GM21381 (cell line): ENCODE measurements around the gene FKBP3.
A peak's percentile ranks its signal among the peaks of the same experiment; 100 is the strongest.
"Not testable (repeated sequence)": the region's sequence is repeated elsewhere in the genome, so short reads cannot be mapped to it uniquely, and the experiment has no call there.

Experiments used
- ATAC-seq: cut with Tn5 transposase; IDR thresholded peaks from one replicate; pipeline ENCODE4 v1.9.1; 2021; ENCODE audit warnings: mild to moderate bottlenecking, moderate library complexity; ENCODE audit not compliant: unreplicated experiment

Gene FKBP3

DNA sequence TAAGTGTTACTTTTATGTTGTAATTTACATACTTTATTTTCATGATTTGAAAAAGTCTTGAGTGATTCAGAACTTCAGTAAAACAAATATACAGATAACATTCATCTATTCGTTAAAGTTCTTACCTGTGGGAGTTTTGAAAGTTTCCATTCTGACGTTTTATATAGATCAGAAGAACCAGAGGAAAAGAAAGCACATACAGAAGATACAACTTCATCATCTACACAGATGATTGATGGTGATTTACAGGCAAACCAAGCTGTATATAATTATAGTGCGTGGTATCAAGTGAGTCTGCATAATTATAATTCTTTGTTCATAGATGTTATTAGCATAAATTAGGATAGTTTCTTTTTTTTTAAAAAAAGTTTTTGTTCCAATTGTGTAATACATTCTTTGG, 20.0 kb downstream of the FKBP3 start:
- no peak for ATAC-seq

GRCh38 chr14:45112896-45113781, 21.1 kb downstream of the FKBP3 start:
- ATAC-seq: no peak

DNA sequence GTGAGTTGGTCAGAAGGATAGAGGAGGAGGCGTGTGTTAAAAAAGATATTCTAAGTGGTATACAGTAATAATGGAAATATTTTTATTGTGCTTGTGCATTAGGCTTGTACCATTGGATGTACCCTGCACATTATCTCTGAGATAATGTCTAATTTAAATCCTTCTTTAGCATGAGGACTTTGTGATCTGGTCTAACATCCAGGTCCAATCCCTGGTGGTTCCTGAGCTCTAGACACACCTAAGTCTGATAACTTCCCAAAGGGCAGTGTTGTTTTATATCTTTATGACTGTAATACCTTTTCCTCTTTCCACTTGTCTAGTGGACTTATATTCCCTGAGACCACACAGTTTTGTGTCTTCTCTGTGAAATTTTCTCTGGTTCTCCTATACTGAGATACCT, 29.7 kb downstream of the FKBP3 start:
- ATAC-seq: no peak

DNA sequence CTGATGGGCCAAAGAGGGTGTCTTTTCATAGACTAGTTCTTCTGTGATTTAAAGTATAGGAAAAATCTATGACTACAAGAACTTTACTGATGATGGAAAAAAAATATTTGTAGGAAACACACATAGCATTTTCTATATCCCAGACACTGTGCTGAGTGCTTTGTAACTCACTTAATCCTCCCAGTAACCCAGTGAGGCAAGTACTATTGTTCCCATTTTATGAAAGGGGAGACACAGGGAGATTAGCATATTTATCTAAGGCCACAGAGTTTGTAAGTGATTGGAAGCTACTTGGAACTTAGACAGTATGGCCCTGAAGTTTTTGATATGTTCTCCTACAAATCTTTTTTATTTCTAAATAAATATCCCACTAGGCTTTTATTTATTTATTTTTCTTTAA, 30.5 kb downstream of the FKBP3 start:
- no peak for ATAC-seq

- no peak for ATAC-seq
Observed at GRCh38 chr14:45096218-45096617, 38.1 kb downstream of the FKBP3 start.

DNA sequence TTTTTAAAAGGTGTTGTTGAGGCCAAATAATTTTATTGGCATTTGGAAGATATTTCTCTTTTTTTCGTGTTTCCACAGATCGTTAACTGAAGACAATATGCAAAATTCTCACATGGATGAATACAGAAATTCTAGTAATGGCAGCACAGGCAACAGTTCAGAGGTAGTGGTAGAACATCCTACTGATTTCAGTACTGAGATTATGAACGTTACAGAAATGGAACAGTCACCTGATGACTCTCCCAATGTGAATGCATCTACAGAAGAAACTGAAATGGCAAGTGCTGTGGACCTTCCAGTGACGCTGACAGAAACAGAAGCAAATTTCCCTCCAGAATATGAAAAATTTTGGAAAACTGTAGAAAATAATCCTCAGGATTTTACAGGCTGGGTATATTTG, 39.1 kb downstream of the FKBP3 start:
- no peak for ATAC-seq

DNA sequence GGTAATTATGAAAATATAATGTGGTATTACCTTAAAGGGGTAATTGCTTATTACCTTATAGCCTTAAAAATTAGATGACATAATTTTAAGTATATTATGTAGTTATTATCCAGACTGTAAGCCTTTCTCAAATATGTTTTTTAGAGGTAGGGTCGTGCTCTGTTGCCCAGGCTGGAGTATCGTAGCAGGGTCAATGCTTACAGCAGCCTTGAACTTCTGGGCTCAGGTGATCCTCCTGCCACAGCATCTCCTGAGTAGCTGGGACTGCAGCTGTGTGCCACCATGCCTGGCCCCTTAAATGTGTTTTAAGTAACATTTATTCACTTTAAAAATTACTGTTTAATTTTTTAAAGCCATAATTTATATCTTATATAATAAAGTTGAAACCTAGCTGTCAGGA, 40.0 kb downstream of the FKBP3 start:
- no peak for ATAC-seq

DNA sequence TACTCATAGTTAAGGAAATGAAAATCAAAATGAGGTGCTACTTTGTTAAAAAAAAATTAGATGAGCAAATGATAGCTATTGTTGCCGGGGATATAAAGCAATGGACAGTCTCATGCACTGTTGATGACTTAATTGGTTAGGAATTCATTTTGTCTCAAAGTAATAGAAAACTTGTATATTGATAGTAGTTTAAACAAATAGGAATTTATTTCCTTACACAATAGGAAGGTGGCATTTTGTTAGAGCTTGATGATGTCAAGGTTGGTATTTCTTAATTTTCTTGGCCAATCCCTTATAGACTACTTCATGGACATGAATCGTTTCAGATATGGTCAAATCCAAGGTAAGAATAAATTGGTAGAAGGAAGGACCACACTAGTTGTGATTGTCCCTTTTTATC, 42.6 kb downstream of the FKBP3 start:
- no peak for ATAC-seq

DNA sequence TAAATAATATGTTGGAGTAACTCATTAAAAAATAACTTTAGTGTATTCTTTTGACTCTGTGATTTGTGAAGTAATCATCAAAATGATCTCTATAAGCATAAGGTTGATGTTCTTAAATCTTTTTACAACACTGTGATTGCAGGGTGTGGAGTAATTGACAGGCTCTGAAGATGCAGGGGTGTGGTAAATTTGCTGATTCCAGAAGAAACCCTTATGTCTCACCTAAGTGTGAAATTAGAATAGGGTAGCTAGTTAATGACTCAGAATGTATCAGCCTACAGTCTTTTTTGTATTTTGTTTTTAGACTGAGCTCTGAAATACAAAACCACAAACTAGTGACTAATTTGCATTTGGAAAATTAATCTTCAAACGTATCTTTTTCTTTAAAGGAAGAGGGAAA, 44.5 kb downstream of the FKBP3 start:
- peak; percentile 70 for ATAC-seq

- ATAC-seq: no peak
Observed at GRCh38 chr14:45084946-45085346, 49.3 kb downstream of the FKBP3 start.

DNA sequence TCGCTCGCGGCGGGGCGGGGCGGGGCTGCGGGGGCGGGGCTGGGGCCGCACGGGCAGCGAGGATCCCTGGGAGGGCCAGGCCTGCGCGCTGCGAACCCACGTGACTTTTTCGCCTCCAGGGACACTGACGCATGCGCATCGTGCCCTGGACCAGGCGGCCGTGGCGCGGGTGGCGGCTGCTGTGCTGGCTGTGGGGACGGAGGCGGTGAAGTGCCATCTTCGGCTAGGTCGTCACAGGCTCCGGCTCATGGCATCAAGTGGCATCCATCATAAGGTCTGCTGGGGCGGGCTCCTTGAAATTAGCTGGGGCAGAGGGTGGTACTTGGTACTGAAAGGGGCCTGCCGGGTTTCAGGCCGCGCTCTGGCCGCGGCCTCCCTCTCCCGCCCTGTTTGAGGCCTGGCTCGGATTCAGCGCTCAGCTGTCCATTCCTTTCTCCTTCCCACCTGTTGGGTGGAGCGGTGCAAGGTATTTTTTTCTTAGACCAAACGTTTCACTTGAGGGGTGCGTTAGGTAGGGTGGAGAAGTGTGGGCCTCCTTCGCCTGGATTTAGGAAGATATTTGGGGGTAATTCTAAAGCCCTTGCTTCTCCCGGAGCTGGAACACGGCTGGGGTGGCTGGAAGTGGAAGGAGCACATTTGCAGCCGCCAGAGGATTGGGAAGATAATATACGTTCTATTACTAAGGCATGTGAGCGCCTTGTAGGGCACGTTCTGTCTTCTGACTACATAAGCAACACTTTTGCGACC, 50.1 kb downstream of the FKBP3 start, which contains the start of gene PRPF39:
PRPF39 (plus strand) TSS at position 141 of the 747 bp plus-strand sequence. CDS start 11,124 bp downstream, outside the sequence.
- peak; percentile 88 for ATAC-seq

DNA sequence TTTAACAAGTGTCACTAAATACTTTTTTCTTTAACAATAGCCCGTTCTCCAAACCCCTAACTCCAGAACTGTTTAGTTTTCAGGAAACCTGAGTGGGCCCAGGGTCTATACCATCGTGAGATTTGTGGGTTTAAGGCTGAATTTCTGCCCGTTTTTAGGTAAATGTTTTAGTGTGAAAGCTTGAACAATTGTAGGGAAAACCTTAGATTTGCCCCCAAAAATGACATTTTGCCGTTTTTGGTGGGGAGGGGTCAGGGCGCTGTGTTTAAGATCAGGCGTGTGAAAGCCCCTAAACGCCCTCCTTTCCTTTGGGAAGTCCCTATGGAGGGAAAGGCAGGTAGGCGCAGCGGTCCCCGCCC, 50.7 kb downstream of the FKBP3 start:
- ATAC-seq: no peak

DNA sequence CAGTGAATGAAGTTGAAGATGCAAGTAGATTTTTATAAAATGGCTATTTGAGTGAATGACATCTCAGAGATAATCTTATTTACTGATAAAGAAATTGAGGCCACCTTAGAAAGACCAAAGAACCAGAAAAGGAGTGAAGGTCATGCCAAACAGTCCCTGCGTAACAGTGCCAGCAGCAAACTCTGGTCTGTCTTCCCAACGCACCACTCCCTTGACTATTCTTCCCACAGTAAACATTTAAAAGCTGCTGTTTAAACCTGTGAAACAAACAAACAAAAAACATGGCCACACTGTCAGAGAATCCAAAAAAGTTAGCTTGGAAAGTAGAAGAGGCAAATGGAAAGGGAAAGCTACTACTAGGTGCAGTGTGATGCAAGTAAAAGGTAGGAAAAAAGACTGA, 51.9 kb downstream of the FKBP3 start:
- ATAC-seq: no peak

DNA sequence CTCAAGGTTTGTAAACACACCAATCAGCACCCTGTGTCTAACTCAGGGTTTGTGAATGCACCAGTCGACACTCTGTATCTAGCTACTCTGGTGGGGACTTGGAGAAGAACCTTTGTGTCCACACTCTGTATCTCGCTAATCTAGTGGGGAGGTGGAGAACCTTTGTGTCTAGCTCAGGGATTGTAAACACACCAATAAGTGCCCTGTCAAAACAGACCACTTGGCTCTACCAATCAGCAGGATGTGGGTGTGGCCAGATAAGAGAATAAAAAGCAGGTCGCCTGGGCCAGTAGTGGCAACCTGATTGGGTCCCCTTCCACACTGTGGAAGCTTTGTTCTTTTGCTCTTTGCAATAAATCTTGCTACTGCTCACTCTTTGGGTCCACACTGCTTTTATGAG, 53.2 kb downstream of the FKBP3 start:
- not testable (repeated sequence) for ATAC-seq

DNA sequence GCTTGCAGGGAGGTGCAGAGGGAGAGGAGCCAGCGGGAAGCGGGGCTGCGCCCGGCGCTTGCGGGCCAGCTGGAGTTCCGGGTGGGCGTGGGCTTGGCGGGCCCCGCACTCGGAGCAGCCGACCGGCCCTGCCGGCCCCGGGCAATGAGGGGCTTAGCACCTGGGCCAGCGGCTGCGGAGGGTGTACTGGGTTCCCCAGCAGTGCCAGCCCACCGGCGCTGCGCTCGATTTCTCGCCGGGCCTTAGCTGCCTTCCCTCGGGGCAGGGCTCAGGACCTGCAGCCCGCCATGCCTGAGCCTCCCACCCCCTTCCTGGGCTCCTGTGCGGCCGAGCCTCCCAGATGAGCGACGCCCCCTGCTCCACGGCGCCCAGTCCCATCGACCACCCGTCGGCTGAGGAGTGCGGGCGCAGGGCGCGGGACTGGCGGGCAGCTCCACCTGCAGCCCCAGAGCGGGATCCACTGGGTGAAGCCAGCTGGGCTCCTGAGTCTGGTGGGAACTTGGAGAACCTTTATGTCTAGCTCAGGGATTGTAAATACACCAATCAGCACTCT, 53.8 kb downstream of the FKBP3 start:
- not testable (repeated sequence) for ATAC-seq

DNA sequence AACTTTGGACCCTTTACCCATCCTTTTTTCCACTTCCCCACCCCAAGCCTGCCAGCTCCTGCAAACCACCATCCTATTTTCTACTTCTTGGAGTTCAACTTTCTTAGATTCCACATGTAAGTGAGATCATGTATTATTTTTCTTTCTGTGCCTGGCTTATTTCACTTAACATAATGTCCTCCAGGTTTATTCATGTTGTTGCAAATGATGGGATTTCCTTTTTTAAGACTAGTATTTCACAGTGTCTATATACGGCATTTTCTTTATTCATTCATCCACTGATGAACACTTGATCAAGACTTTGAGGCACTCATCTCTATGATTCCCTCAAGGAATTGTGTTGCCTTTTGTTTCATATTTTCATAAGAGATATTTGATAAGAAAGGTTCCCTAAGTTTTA, 56.0 kb downstream of the FKBP3 start:
- ATAC-seq: no peak

- ATAC-seq: no peak
Observed at GRCh38 chr14:45073231-45073879, 60.9 kb downstream of the FKBP3 start.

- no peak for ATAC-seq
Observed at GRCh38 chr14:45072126-45072525, 62.2 kb downstream of the FKBP3 start.

- no peak for ATAC-seq
Observed at GRCh38 chr14:45070215-45070614, 64.1 kb downstream of the FKBP3 start.

- ATAC-seq: no peak
Observed at GRCh38 chr14:45068396-45068795, 65.9 kb downstream of the FKBP3 start.

DNA sequence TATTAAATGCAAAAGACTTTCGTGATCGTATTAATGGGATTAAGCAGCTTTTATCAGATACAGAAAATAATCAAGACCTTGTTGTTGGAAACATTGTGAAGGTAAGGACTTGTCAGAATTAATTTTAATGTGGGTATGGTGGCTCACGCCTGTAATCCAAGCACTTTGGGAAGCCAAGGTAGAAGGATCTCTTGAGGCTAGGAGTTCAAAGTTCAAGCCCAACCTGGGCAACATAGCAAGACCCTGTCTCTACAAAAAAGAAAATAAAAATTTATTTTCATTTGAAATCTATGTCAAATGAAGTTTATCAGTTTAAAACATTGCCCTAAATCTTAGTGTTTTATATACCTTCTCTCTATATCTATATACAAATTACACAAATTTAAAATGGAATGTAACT, 67.6 kb downstream of the FKBP3 start:
- no peak for ATAC-seq
